ACC112 (cell line): ENCODE measurements around the gene TCEAL9.
A peak's percentile ranks its signal among the peaks of the same experiment; 100 is the strongest.

Experiments used
- H2AFZ ChIP-seq: fragments of 200-600 bp; sonication (generic); one replicate; pipeline ENCODE4 v1.6.0; 2017; ENCODE audit warnings: antibody characterized with exemption, low read length; ENCODE audit not compliant: unreplicated experiment
- H3K27ac ChIP-seq: fragments of 200-600 bp; sonication (generic); 2 replicates; pipeline ENCODE4 v1.5.1; 2014; ENCODE audit warnings: low read depth, mild to moderate bottlenecking, antibody characterized with exemption, low read length, moderate library complexity
- H3K27me3 ChIP-seq: fragments of 200-600 bp; sonication (generic); 2 replicates; pipeline ENCODE4 v1.6.1; 2014; ENCODE audit warnings: mild to moderate bottlenecking, antibody characterized with exemption, low read length, moderate library complexity, mixed read lengths; ENCODE audit not compliant: insufficient read depth
- H3K36me3 ChIP-seq: fragments of 200-600 bp; sonication (generic); 2 replicates; pipeline ENCODE4 v1.6.1; 2016; ENCODE audit warnings: mild to moderate bottlenecking, antibody characterized with exemption, low read length, moderate library complexity, mixed read lengths; ENCODE audit not compliant: insufficient read depth
- H3K4me1 ChIP-seq: fragments of 200-600 bp; sonication (generic); one replicate; pipeline ENCODE4 v1.6.1; 2016; ENCODE audit warnings: low read length, mixed read lengths; ENCODE audit not compliant: insufficient read depth, unreplicated experiment, control insufficient read depth
- H3K4me3 ChIP-seq: fragments of 200-600 bp; sonication (generic); 2 replicates; pipeline ENCODE4 v1.5.1; 2014; ENCODE audit warnings: mild to moderate bottlenecking, low read depth, low read length
- H3K79me2 ChIP-seq: fragments of 200-600 bp; sonication (generic); one replicate; pipeline ENCODE4 v1.6.0; 2016; ENCODE audit warnings: low read length; ENCODE audit not compliant: control insufficient read depth, unreplicated experiment, insufficient read depth

The TCEAL9 gene

GRCh38 chrX:103396186-103396585 lies 39.9 kb downstream of the TCEAL9 start:
- peaks cover 44% of the 10 kb centered on the region for H3K4me1 ChIP-seq
- peak overlapping the region; percentile 62 for H2AFZ ChIP-seq
- H3K36me3 ChIP-seq = no peaks in the 10 kb centered on the region
- no peak overlapping the region for H3K4me3 ChIP-seq
- peak overlapping the region; percentile 99 for H3K27ac ChIP-seq
- H3K27me3 ChIP-seq = no peaks in the 10 kb centered on the region
- no peaks in the 10 kb centered on the region for H3K79me2 ChIP-seq

GRCh38 chrX:103396660-103397059 lies 40.4 kb downstream of the TCEAL9 start:
- peak overlapping the region; percentile 62 for H2AFZ ChIP-seq
- H3K27me3 ChIP-seq = no peaks in the 10 kb centered on the region
- peaks cover 44% of the 10 kb centered on the region for H3K4me1 ChIP-seq
- H3K4me3 ChIP-seq = no peak overlapping the region
- H3K27ac ChIP-seq = peak overlapping the region; percentile 99
- H3K79me2 ChIP-seq = no peaks in the 10 kb centered on the region
- H3K36me3 ChIP-seq = no peaks in the 10 kb centered on the region

- Histone ChIP-seq H3K4me3 (0 out of 2 replicates have a peak overlapping the region, but pooled peaks have one; percentile 21), H3K4me1 (peaks cover 44% of the 10 kb centered on the region), H3K27me3 (no peaks in the 10 kb centered on the region), H3K79me2 (no peaks in the 10 kb centered on the region), H3K36me3 (no peaks in the 10 kb centered on the region), H2AFZ (no peak overlapping the region), H3K27ac (peak overlapping the region; percentile 99)
These were observed 41.4 kb downstream of the TCEAL9 start for GRCh38 chrX:103397707-103398106.

GRCh38 chrX:103398421-103398864 lies 42.1 kb downstream of the TCEAL9 start:
- Histone ChIP-seq H3K27me3 (no peaks in the 10 kb centered on the region), H3K79me2 (no peaks in the 10 kb centered on the region), H3K27ac (peak overlapping the region; percentile 99), H3K4me1 (peaks cover 44% of the 10 kb centered on the region), H3K4me3 (0 out of 2 replicates have a peak overlapping the region, but pooled peaks have one; percentile 21), H2AFZ (peak overlapping the region; percentile 14), H3K36me3 (no peaks in the 10 kb centered on the region)

DNA sequence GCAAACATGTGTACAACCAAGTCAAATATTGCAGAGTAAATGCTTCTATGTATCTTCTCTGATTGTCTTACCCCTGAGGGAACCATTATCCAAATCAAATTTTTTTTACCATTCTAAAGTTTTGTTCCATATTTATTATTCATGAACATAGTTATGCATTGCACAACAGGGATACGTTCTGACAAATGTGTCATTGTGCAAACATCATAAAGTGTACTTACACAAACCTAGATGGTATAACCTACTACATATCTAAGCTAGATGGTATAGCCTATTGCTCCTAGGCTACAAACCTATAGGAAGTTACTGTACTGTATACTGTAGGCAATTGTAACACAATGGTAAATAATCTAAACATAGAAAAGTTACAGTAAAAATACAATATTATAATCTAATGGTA lies 43.4 kb downstream of the TCEAL9 start:
- H3K4me3 ChIP-seq = no peak overlapping the region
- H2AFZ ChIP-seq = no peak overlapping the region
- H3K4me1 ChIP-seq = peaks cover 50% of the 10 kb centered on the region
- H3K79me2 ChIP-seq = no peaks in the 10 kb centered on the region
- H3K36me3 ChIP-seq = no peaks in the 10 kb centered on the region
- H3K27ac ChIP-seq = peak overlapping the region; percentile 99
- no peaks in the 10 kb centered on the region for H3K27me3 ChIP-seq

GRCh38 chrX:103400931-103401330 lies 44.6 kb downstream of the TCEAL9 start:
- no peak overlapping the region for H2AFZ ChIP-seq
- H3K27me3 ChIP-seq = no peaks in the 10 kb centered on the region
- H3K27ac ChIP-seq = no peak overlapping the region
- peaks cover 3% of the 10 kb centered on the region for H3K79me2 ChIP-seq
- no peaks in the 10 kb centered on the region for H3K36me3 ChIP-seq
- peaks cover 58% of the 10 kb centered on the region for H3K4me1 ChIP-seq
- H3K4me3 ChIP-seq = no peak overlapping the region

- peaks cover 3% of the 10 kb centered on the region for H3K79me2 ChIP-seq
- H3K27ac ChIP-seq = peak overlapping the region; percentile 83
- H3K4me1 ChIP-seq = peaks cover 30% of the 10 kb centered on the region
- H3K27me3 ChIP-seq = no peaks in the 10 kb centered on the region
- H3K36me3 ChIP-seq = no peaks in the 10 kb centered on the region
- H2AFZ ChIP-seq = peak overlapping the region; percentile 92
- peak overlapping the region; percentile 86 for H3K4me3 ChIP-seq
These were observed 48.1 kb downstream of the TCEAL9 start for GRCh38 chrX:103404231-103405008.

- H3K27ac ChIP-seq = peak overlapping the region; percentile 83
- H3K4me1 ChIP-seq = peaks cover 25% of the 10 kb centered on the region
- peaks cover 3% of the 10 kb centered on the region for H3K79me2 ChIP-seq
- no peaks in the 10 kb centered on the region for H3K36me3 ChIP-seq
- no peak overlapping the region for H2AFZ ChIP-seq
- H3K27me3 ChIP-seq = no peaks in the 10 kb centered on the region
- H3K4me3 ChIP-seq = peak overlapping the region; percentile 86
These were observed 48.7 kb downstream of the TCEAL9 start for GRCh38 chrX:103405009-103405333.

DNA sequence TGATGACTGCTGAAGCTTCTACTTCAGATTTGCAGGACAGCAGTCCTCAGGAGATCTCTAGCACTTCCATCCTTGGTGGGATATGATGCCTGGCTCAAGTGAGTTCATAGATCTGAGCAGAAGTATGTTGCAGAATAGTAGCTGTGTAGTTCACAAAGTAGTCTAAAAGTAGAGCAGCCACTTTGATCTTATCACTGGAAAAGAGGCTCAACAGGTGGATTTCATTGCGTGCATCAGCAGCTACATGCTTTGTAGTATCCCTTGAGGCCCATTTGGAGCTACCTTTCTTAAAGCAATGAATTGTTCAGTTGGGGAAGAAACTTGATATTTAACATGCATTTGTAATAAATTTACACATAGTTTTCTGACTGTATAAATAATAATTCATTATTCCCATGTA lies 50.0 kb downstream of the TCEAL9 start:
- H3K4me3 ChIP-seq = no peak overlapping the region
- no peaks in the 10 kb centered on the region for H3K36me3 ChIP-seq
- H3K27ac ChIP-seq = no peak overlapping the region
- H2AFZ ChIP-seq = no peak overlapping the region
- peaks cover 3% of the 10 kb centered on the region for H3K79me2 ChIP-seq
- H3K27me3 ChIP-seq = no peaks in the 10 kb centered on the region
- H3K4me1 ChIP-seq = peaks cover 19% of the 10 kb centered on the region

DNA sequence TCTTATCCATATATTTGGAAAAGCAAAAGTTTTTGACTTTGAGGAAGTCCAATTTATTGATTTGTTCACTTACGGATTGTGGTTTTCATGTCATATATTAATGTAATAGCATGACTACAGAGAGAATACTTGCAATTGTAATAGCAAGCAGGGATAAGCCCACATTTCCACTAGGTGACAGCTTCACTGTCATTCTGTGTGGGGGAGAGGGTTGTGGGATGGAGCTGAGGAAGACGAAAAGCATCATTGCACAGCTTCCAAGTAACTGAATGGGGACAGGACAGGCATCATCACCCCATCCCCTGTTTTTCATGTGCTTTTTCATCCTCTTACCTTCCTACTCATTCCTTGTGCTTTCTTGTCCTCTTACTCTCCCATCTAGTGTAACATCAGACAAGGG lies 51.5 kb downstream of the TCEAL9 start:
- Histone ChIP-seq H2AFZ (no peak overlapping the region), H3K27ac (no peak overlapping the region), H3K4me1 (peaks cover 19% of the 10 kb centered on the region), H3K27me3 (no peaks in the 10 kb centered on the region), H3K36me3 (no peaks in the 10 kb centered on the region), H3K4me3 (no peak overlapping the region), H3K79me2 (peaks cover 3% of the 10 kb centered on the region)
